Kidney epithelial cell (primary cell): Measurements from ENCODE around the gene FSIP2. TPM values are rescaled to one million over a fixed set of nuclear protein-coding genes. Genes with fewer than 3 reads are reported as not detected.

Experiments
- DNase-seq: peaks from one replicate; pipeline ENCODE4 v3.0.0-alpha.2; 2010; ENCODE audit warnings: low read depth
- H3K27me3 ChIP-seq: 2 replicates; pipeline ENCODE4 v1.6.0; 2011; ENCODE audit warnings: low read length; ENCODE audit not compliant: control insufficient read depth, insufficient read depth
- H3K36me3 ChIP-seq: 2 replicates; pipeline ENCODE4 v1.5.1; 2011; ENCODE audit warnings: low read length; ENCODE audit not compliant: control insufficient read depth, insufficient read depth
- H3K4me3 ChIP-seq: 2 replicates; pipeline ENCODE4 v1.5.1; 2011; ENCODE audit warnings: low read depth, mild to moderate bottlenecking, control low read depth, low read length
- CTCF ChIP-seq: IDR thresholded peaks from 2 replicates; pipeline ENCODE4 v1.5.1; 2011; ENCODE audit warnings: mild to moderate bottlenecking, moderate library complexity, low read length, control low read depth, inconsistent platforms; ENCODE audit not compliant: insufficient read depth, poor library complexity, severe bottlenecking
- total RNA-seq: library from RNA; depleted of rRNA; stranded (reverse); fragments of >200 nt; gene quantifications from 2 replicates; pipeline ENCODE4 v1.2.3, GENCODE V29; 2015

Gene FSIP2
- total RNA-seq, 1 donor from 2014 or later, result 0.96 TPM

DNA sequence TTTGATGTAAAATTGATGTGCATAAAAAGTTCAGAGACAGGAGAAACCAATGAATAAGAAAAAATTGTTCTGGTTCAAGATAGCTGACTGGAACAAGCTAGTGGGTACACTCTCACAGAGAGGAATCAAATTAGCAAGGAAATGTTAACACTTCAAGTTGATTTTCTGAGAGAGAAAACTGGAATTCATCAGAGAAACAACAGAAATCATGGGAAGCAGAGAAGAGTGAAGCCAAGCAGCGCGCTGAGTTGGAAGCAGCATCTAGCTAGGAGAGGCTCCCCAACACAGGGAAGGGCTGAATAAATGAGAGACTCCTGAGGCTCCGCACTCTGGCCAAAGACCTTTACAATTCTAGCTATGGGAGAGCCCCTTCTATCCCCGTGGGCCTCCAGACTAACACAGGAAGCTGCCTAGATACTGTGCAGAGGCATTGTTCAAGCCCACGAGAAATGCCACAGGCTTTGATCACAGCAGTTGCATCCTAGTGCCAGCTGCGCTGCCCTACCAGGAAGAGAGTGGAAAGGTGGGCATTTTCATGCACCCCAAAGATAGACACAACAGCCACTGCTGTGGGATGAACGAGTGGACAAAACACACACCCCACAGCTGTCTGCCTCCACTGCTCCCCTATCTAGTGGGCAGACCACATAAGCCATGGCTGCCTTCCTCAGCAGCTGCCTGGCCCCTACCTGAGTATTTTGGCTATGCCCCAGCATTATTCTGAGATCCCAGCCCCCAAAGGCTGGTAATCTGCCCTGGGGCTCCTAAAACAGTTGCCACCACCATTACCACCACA, 136.7 kb downstream of the FSIP2 start:
- Histone ChIP-seq H3K4me3 (no peak overlapping the region), H3K27me3 (no peaks in the 10 kb centered on the region), H3K36me3 (no peaks in the 10 kb centered on the region)
- no peak for DNase-seq
- TF ChIP-seq CTCF, result no peak

DNA sequence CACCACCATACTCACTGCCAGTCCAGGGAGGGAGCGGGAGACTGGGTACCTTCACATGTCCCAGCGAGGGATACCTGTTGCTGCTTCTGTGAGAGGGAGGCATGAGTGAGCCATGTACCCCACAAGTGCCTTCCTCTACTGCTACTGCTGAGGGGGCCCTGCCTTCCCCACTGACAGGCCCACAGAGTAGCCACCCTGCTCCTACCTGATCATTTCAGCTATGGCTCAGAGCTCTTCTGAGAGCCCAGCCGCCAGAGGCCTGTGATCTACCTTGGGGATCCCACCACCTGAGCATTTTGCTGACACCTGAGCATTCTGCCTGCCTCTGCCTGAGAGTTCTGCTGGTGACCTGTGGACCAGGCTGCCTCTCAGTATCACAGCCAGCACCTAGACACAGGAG, 137.6 kb downstream of the FSIP2 start:
- DNase-seq, result no peak
- no peak overlapping the region for H3K4me3 ChIP-seq
- no peak for TF ChIP-seq CTCF
- H3K36me3 ChIP-seq, result no peaks in the 10 kb centered on the region
- no peaks in the 10 kb centered on the region for H3K27me3 ChIP-seq

DNA sequence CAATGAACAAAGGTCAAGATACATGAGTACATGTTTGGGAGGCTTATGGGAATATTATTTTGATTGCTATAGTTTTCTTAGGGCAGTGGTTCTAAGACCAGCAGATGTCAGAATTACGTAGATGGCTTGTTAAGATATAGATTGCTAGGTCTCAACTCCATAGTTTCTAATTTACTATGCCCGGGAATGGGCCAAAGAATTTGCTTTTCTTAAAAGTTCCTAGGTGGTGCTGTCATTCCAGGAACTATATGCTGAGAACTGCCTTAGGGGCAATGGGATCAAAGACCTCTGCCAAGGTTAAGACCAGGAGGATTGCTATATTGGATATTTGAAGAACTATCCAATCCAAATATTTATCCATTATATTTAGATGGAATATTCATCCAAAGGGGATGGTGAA, 141.8 kb downstream of the FSIP2 start:
- TF ChIP-seq CTCF, result no peak
- H3K4me3 ChIP-seq, result no peak overlapping the region
- H3K36me3 ChIP-seq, result no peaks in the 10 kb centered on the region
- DNase-seq, result no peak
- no peaks in the 10 kb centered on the region for H3K27me3 ChIP-seq
